WTC11 (cell line): Measurements from ENCODE around the gene AGAP6.
"Not testable (repeated sequence)": the region's sequence is repeated elsewhere in the genome, so short reads cannot be mapped to it uniquely, and the experiment has no call there.

Source experiments
- AFF4 ChIP-seq: sonication (generic); formaldehyde crosslinking; IDR thresholded peaks from 2 replicates; pipeline ENCODE4 v1.8.1; 2023; ENCODE audit warnings: mild to moderate bottlenecking, missing genetic modification reagents, borderline replicate concordance
- ATF2 ChIP-seq: sonication (generic); formaldehyde crosslinking; IDR thresholded peaks from 2 replicates; pipeline ENCODE4 v1.8.1; 2022; ENCODE audit warnings: low read depth, missing genetic modification reagents, borderline replicate concordance
- CREM ChIP-seq: sonication (generic); formaldehyde crosslinking; IDR thresholded peaks from 2 replicates; pipeline ENCODE4 v1.8.1; 2022; ENCODE audit warnings: mild to moderate bottlenecking, missing genetic modification reagents, moderate library complexity
- CTCF ChIP-seq: fragments of 200-600 bp; IDR thresholded peaks from 2 replicates; pipeline ENCODE4 v1.8.0; 2022; ENCODE audit warnings: antibody characterized with exemption
- ELF4 ChIP-seq: sonication (generic); formaldehyde crosslinking; IDR thresholded peaks from 2 replicates; pipeline ENCODE4 v1.8.1; 2022; ENCODE audit warnings: low read depth, mild to moderate bottlenecking, moderate library complexity, missing genetic modification reagents
- ZNF121 ChIP-seq: sonication (generic); formaldehyde crosslinking; IDR thresholded peaks from 2 replicates; pipeline ENCODE4 v1.8.0; 2023; ENCODE audit warnings: missing genetic modification reagents
- TF ChIP-seq, protein P1 (sequence below): sonication (generic); formaldehyde crosslinking; IDR thresholded peaks from 2 replicates; pipeline ENCODE4 v1.8.0; 2022; ENCODE audit warnings: missing genetic modification reagents

GRCh38 chr10:49971466-49971865 lies 16.7 kb upstream of the AGAP6 start:
- not testable (repeated sequence) for TF ChIP-seq CTCF; ELF4 (CRISPR knock-in tag); ATF2; CREM (CRISPR knock-in tag); AFF4 (CRISPR knock-in tag); ZNF121
- TF ChIP-seq, protein P1, sequence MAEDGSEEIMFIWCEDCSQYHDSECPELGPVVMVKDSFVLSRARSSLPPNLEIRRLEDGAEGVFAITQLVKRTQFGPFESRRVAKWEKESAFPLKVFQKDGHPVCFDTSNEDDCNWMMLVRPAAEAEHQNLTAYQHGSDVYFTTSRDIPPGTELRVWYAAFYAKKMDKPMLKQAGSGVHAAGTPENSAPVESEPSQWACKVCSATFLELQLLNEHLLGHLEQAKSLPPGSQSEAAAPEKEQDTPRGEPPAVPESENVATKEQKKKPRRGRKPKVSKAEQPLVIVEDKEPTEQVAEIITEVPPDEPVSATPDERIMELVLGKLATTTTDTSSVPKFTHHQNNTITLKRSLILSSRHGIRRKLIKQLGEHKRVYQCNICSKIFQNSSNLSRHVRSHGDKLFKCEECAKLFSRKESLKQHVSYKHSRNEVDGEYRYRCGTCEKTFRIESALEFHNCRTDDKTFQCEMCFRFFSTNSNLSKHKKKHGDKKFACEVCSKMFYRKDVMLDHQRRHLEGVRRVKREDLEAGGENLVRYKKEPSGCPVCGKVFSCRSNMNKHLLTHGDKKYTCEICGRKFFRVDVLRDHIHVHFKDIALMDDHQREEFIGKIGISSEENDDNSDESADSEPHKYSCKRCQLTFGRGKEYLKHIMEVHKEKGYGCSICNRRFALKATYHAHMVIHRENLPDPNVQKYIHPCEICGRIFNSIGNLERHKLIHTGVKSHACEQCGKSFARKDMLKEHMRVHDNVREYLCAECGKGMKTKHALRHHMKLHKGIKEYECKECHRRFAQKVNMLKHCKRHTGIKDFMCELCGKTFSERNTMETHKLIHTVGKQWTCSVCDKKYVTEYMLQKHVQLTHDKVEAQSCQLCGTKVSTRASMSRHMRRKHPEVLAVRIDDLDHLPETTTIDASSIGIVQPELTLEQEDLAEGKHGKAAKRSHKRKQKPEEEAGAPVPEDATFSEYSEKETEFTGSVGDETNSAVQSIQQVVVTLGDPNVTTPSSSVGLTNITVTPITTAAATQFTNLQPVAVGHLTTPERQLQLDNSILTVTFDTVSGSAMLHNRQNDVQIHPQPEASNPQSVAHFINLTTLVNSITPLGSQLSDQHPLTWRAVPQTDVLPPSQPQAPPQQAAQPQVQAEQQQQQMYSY = not testable (repeated sequence)
